Uterus (tissue), 2 donors: ENCODE results near the gene HOXB8.

Experiments
- CTCF ChIP-seq, 4 experiments: fragments of 200-600 bp in 2 of 4; fragments of 450-650 bp in 2 of 4; sonication (generic) in 2 of 4; IDR thresholded peaks; one replicate each; pipeline ENCODE4 v1.5.1; 2016 to 2019; ENCODE audit warnings: antibody characterized with exemption in 4 of 4, mild to moderate bottlenecking in 2 of 4, moderate library complexity in 1 of 4
- POLR2A ChIP-seq, 2 donors: fragments of 450-650 bp; IDR thresholded peaks; one replicate each; pipeline ENCODE4 v1.6.1; 2016; ENCODE audit warnings: antibody characterized with exemption in 2 of 2, mild to moderate bottlenecking in 1 of 2, moderate library complexity in 1 of 2

- TF ChIP-seq CTCF (IDR thresholded peaks at IDR 0.05) (no peak), POLR2A (IDR thresholded peaks at IDR 0.05) (no peak)
Observed at GRCh38 chr17:48630009-48630924, 15.2 kb upstream of the HOXB8 start.
